K562 (cell line): ENCODE data around the gene IGFBP4. TPM values are rescaled to one million over a fixed set of nuclear protein-coding genes. Genes with fewer than 3 reads are reported as not detected.

Source experiments
- CEBPB ChIP-seq: fragments of 450-650 bp; IDR thresholded peaks from 2 replicates; pipeline ENCODE4 v1.6.1; 2016; ENCODE audit warnings: missing genetic modification characterization, missing compliant biosample characterization
- HCFC1 ChIP-seq: IDR thresholded peaks from 2 replicates; pipeline ENCODE4 v1.6.1; 2012; ENCODE audit warnings: low read depth, low read length, improper control_type of control experiment
- KLF16 ChIP-seq: IDR thresholded peaks from 2 replicates; pipeline ENCODE4 v1.6.1; 2016; ENCODE audit warnings: antibody characterized with exemption
- MTF1 ChIP-seq: fragments of 250-450 bp; sonication (Bioruptor Pico); IDR thresholded peaks from 2 replicates; pipeline ENCODE4 v1.9.0; 2021; ENCODE audit warnings: moderate library complexity, mild to moderate bottlenecking, inconsistent platforms, borderline replicate concordance
- PHF8 ChIP-seq: fragments of 200-600 bp; sonication (generic); IDR thresholded peaks from 2 replicates; pipeline ENCODE4 v1.6.1; 2012; ENCODE audit warnings: mixed run types, mild to moderate bottlenecking, inconsistent platforms, low read length, moderate library complexity, borderline replicate concordance
- RB1 ChIP-seq: fragments of 450-650 bp; IDR thresholded peaks from 2 replicates; pipeline ENCODE4 v1.6.1; 2017; ENCODE audit warnings: low read depth, mild to moderate bottlenecking
- ZBTB40 ChIP-seq, 2 experiments: fragments of 450-650 bp in 1 of 2; sonication (generic) in 1 of 2; formaldehyde crosslinking in 1 of 2; IDR thresholded peaks; 2 replicates each; pipeline versions ENCODE4 v1.7.1 to v1.9.0; 2016 to 2022; ENCODE audit warnings: inconsistent platforms in 1 of 2, mild to moderate bottlenecking in 1 of 2, missing genetic modification reagents in 1 of 2
- ZBTB49 ChIP-seq: sonication (generic); formaldehyde crosslinking; IDR thresholded peaks from 2 replicates; pipeline ENCODE4 v1.8.0; 2022; ENCODE audit warnings: missing genetic modification reagents, mild to moderate bottlenecking, borderline replicate concordance
- ZNF449 ChIP-seq: fragments of 250-450 bp; sonication (Bioruptor Pico); IDR thresholded peaks from 2 replicates; pipeline ENCODE4 v1.8.0; 2022; ENCODE audit warnings: moderate library complexity, mild to moderate bottlenecking, inconsistent platforms
- ZNF740 ChIP-seq, 3 experiments: fragments of 200-800 bp in 1 of 3; sonication (Bioruptor generic) in 1 of 3; sonication (generic) in 1 of 3; formaldehyde crosslinking in 1 of 3; IDR thresholded peaks; 2 replicates each; pipeline versions ENCODE4 v1.6.1 to v1.8.0; 2016 to 2022; ENCODE audit warnings: mild to moderate bottlenecking in 2 of 3, missing compliant biosample characterization in 2 of 3, missing genetic modification characterization in 2 of 3, missing genetic modification reagents in 1 of 3
- polyA plus RNA-seq, 8 experiments: library from polyadenylated mRNA; depleted of rRNA in 4 of 8; stranded (reverse) in 5 of 8; unstranded in 3 of 8; fragments of >200 nt; fragmentation: Nextera tagmentation in 2 of 8; fragmentation: Illumina TruSeq in 1 of 8; extraction: Ambion mirVana in 2 of 8; extraction: Trizol in 1 of 8; gene quantifications; 2 replicates each; pipeline versions ENCODE4 v1.2.1 to v1.2.3, GENCODE V29; 2011 to 2014; ENCODE audit warnings: inconsistent platforms in 1 of 8, missing spikeins in 1 of 8
- total RNA-seq, 7 experiments: library from RNA; depleted of rRNA in 6 of 7; stranded (reverse); fragments of >200 nt in 6 of 7; fragmentation: Illumina TruSeq in 2 of 7; extraction: Trizol in 2 of 7; gene quantifications; 2 replicates each; pipeline versions ENCODE4 v1.2.1 to v1.2.3, GENCODE V29; 2011 to 2021; ENCODE audit warnings: low replicate concordance in 1 of 7

The IGFBP4 gene
- total and polyA plus RNA-seq, 9 of the 15 experiments (the other 6 are each of a cell fraction or from before 2014, with no cell fraction given) = 8.8 to 99.8 (median 18.6) TPM

- TF ChIP-seq ZNF740 (CRISPR knock-in tag; IDR thresholded peaks at IDR 0.05) (peak; percentile 62; the same call in 1 of the 2 replicates), ZNF740 (tag; IDR thresholded peaks at IDR 0.05) (0 out of 4 replicates have a peak, but pooled peaks of 1 of the 2 experiments have one; percentile 15), CEBPB (tag) (peak; percentile 92), ZBTB49 (CRISPR knock-in tag) (no peak), MTF1 (no peak), ZNF449 (0 out of 2 replicates have a peak, but pooled peaks have one; percentile 38), HCFC1 (peak; percentile 29; the same call in 1 of the 2 replicates), RB1 (peak; percentile 80), KLF16 (no peak), ZBTB40 (IDR thresholded peaks at IDR 0.05) (no peak), ZBTB40 (CRISPR knock-in tag; IDR thresholded peaks at IDR 0.05) (no peak), PHF8 (peak; percentile 61; the same call in 1 of the 2 replicates)
These were observed at the start of gene IGFBP4 (continued) for GRCh38 chr17:40443196-40443987.
